NB4 (cell line): ENCODE measurements around the gene MTA2.

ENCODE experiments used
- DNase-seq: peaks from one replicate; pipeline ENCODE4 v3.0.0; 2010; ENCODE audit warnings: low read depth
- H3K4me3 ChIP-seq: one replicate; pipeline ENCODE4 v1.5.1; 2011; ENCODE audit warnings: mild to moderate bottlenecking, low read depth, low read length, moderate library complexity
- CTCF ChIP-seq: IDR thresholded peaks from one replicate; pipeline ENCODE4 v1.5.1; 2012; ENCODE audit warnings: low read depth, low read length
- MAX ChIP-seq: IDR thresholded peaks from 2 replicates; pipeline ENCODE4 v1.6.1; 2011; ENCODE audit warnings: low read depth, low read length
- MYC ChIP-seq: IDR thresholded peaks from 2 replicates; pipeline ENCODE4 v1.6.1; 2011; ENCODE audit warnings: low read depth, low read length
- POLR2A ChIP-seq: IDR thresholded peaks from 2 replicates; pipeline ENCODE4 v1.6.1; 2011; ENCODE audit warnings: mild to moderate bottlenecking; ENCODE audit not compliant: insufficient read length; ENCODE audit errors: extremely low read depth

The MTA2 gene

GRCh38 chr11:62577046-62577714 is 24.5 kb downstream of the MTA2 start:
- TF ChIP-seq CTCF (no peak), MYC (no peak), POLR2A (no peak), MAX (no peak)
- no peak for DNase-seq
- H3K4me3 ChIP-seq: no peak overlapping the region

GRCh38 chr11:62575837-62576236 is 25.8 kb downstream of the MTA2 start:
- DNase-seq: no peak
- TF ChIP-seq POLR2A (no peak), MAX (no peak), MYC (no peak), CTCF (no peak)
- H3K4me3 ChIP-seq: no peak overlapping the region

- H3K4me3 ChIP-seq: peak overlapping the region; percentile 84
- TF ChIP-seq POLR2A (no peak), MYC (no peak), MAX (no peak), CTCF (no peak)
- DNase-seq: no peak
Observed at GRCh38 chr11:62575156-62575555, 26.5 kb downstream of the MTA2 start.

- DNase-seq: peak; percentile 72
- TF ChIP-seq MYC (peak; percentile 80), MAX (no peak), POLR2A (peak; percentile 5)
- peak overlapping the region; percentile 84 for H3K4me3 ChIP-seq
Observed at GRCh38 chr11:62574363-62575071, 27.1 kb downstream of the MTA2 start.

GRCh38 chr11:62573592-62574362 is 27.9 kb downstream of the MTA2 start, which contains the start of gene EEF1G:
EEF1G (minus strand) TSS chr11:62573891; CDS start chr11:62573842, 49 bp downstream.
- DNase-seq: peak; percentile 100
- peak within 1 kb of the TSS; percentile 99 for H3K4me3 ChIP-seq
- peak; percentile 52 for TF ChIP-seq MAX
- TF ChIP-seq MYC: peak; percentile 67
- TF ChIP-seq POLR2A: peak; percentile 88
- no peak for TF ChIP-seq CTCF

- no peak for TF ChIP-seq POLR2A
- no peak for TF ChIP-seq MAX
- no peak for TF ChIP-seq CTCF
- no peak for TF ChIP-seq MYC
- H3K4me3 ChIP-seq: peak overlapping the region; percentile 99
- DNase-seq: peak; percentile 59
Observed at GRCh38 chr11:62573006-62573591, 28.6 kb downstream of the MTA2 start.
